Measurements from ENCODE around the gene PCF11. TPM values are rescaled to one million over a fixed set of nuclear protein-coding genes. Genes with fewer than 3 reads are reported as not detected.

The PCF11 gene
- total RNA-seq, 1 experiment from 2014 or later: 52.9 TPM

DNA sequence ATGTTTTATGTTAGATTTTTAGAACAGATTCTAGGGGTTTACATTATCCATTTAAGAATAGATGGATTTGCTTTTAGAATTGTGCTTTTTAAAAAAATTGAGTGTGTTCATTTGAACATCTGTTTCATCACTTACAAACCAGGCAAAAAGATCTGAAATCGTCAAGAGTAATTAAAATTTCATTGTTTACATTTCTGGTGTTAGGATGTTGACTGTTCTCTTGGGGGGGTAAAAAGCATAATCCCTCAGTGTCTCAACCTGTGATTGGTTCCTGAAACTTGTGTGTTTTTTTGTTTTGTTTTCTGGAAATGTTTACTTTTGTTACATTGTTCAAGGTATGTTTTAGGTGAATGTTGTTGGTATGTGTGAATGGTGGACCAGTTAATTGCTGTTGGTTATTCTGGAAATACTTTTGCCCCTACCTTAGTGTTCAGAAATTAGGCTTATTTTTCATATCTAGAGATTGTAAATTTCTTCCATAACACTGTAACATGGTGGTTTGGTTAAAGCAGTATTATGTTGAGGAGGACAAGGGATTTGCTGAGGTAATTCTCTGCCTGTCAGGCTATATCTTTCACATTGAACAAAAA, 4.8 kb downstream of the PCF11 start:
- Histone ChIP-seq H3K4me2 (peak overlapping the region; percentile 99), H3F3A (ENCODE audit: insufficient read depth, low read depth) (peaks cover 46% of the 10 kb centered on the region), H3K9me3 (ENCODE audit: insufficient read depth, low read depth) (no peaks in the 10 kb centered on the region), H3K27ac (peak overlapping the region; percentile 84; the same call in 1 of the 2 replicates), H3K79me2 (ENCODE audit: low read depth) (peaks cover 96% of the 10 kb centered on the region), H3K4me3 (peak overlapping the region; percentile 97; the same call in 1 of the 2 replicates), H3K27me3 (ENCODE audit: insufficient read depth, low read depth) (no peaks in the 10 kb centered on the region), H3K36me3 (ENCODE audit: low read depth) (peaks cover 62% of the 10 kb centered on the region), H3K9me2 (ENCODE audit: insufficient read depth) (no peaks in the 10 kb centered on the region), H2AFZ (no peak overlapping the region), H3K4me1 (replicated peaks; ENCODE audit: insufficient read depth) (peaks cover 32% of the 10 kb centered on the region), H4K20me1 (ENCODE audit: insufficient read depth) (peaks cover 59% of the 10 kb centered on the region)
- no TSS peak for BruUV-seq (replicated peaks)
- ChIA-PET CTCF (no interaction called here), POLR2A (ENCODE audit: unreplicated experiment) (interaction anchor here (0.8 kb wide), 1 partner anchor 124 kb away, joined by 8 read pairs; no protein-coding TSS in a partner anchor)
- no peak for DNase-seq
- intact Hi-C loops (cut with micrococcal nuclease; ENCODE audit: unreplicated experiment): loop anchor here (2.0 kb wide), 1 partner anchor 31 kb away; the partner anchor contains the start of gene ANKRD42
- TF ChIP-seq, protein P1, sequence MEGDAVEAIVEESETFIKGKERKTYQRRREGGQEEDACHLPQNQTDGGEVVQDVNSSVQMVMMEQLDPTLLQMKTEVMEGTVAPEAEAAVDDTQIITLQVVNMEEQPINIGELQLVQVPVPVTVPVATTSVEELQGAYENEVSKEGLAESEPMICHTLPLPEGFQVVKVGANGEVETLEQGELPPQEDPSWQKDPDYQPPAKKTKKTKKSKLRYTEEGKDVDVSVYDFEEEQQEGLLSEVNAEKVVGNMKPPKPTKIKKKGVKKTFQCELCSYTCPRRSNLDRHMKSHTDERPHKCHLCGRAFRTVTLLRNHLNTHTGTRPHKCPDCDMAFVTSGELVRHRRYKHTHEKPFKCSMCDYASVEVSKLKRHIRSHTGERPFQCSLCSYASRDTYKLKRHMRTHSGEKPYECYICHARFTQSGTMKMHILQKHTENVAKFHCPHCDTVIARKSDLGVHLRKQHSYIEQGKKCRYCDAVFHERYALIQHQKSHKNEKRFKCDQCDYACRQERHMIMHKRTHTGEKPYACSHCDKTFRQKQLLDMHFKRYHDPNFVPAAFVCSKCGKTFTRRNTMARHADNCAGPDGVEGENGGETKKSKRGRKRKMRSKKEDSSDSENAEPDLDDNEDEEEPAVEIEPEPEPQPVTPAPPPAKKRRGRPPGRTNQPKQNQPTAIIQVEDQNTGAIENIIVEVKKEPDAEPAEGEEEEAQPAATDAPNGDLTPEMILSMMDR (conservative IDR thresholded peaks at IDR 0.05): no peak

DNA sequence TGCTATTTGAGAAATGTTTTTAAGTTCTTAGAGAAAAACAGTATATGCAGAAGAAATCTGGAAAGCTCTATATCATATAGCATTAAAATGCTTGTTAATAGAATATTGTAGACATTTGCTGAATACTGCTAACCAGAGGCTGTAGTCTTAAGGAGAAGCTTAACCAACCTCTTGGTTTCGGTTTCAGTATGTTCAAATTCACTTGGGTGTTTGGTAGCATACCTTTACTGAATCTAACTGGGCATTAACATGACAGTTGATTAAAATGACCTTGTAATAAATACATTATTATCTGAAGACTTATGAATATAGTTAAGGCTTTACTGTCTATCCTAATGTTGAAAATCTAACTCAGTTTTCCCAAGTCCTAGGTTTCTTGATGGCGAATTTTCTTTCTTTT, 5.4 kb downstream of the PCF11 start:
- H3K4me2 ChIP-seq: peak overlapping the region; percentile 99; the same call in 1 of the 2 replicates
- peaks cover 69% of the 10 kb centered on the region for H3K36me3 ChIP-seq (ENCODE audit: low read depth)
- no peak overlapping the region for H3K27ac ChIP-seq
- H4K20me1 ChIP-seq (ENCODE audit: insufficient read depth): peaks cover 63% of the 10 kb centered on the region
- no peak for DNase-seq
- ChIA-PET POLR2A (ENCODE audit: unreplicated experiment) (no interaction called here), CTCF (no interaction called here)
- no peak overlapping the region for H3K4me3 ChIP-seq
- no TSS peak for BruUV-seq (replicated peaks)
- H3K4me1 ChIP-seq (replicated peaks; ENCODE audit: insufficient read depth): peaks cover 32% of the 10 kb centered on the region
- no peaks in the 10 kb centered on the region for H3K27me3 ChIP-seq (ENCODE audit: insufficient read depth, low read depth)
- no peaks in the 10 kb centered on the region for H3K9me2 ChIP-seq (ENCODE audit: insufficient read depth)
- no peak overlapping the region for H2AFZ ChIP-seq
- H3F3A ChIP-seq (ENCODE audit: insufficient read depth, low read depth): peaks cover 49% of the 10 kb centered on the region
- peaks cover 97% of the 10 kb centered on the region for H3K79me2 ChIP-seq (ENCODE audit: low read depth)
- TF ChIP-seq EZH2 (IDR thresholded peaks at IDR 0.05; ENCODE audit: low read depth): no peak
- TF ChIP-seq, protein P1 (conservative IDR thresholded peaks at IDR 0.05): no peak
- intact Hi-C loops (cut with micrococcal nuclease; ENCODE audit: unreplicated experiment): no loop called here
- no peaks in the 10 kb centered on the region for H3K9me3 ChIP-seq (ENCODE audit: insufficient read depth, low read depth)

DNA sequence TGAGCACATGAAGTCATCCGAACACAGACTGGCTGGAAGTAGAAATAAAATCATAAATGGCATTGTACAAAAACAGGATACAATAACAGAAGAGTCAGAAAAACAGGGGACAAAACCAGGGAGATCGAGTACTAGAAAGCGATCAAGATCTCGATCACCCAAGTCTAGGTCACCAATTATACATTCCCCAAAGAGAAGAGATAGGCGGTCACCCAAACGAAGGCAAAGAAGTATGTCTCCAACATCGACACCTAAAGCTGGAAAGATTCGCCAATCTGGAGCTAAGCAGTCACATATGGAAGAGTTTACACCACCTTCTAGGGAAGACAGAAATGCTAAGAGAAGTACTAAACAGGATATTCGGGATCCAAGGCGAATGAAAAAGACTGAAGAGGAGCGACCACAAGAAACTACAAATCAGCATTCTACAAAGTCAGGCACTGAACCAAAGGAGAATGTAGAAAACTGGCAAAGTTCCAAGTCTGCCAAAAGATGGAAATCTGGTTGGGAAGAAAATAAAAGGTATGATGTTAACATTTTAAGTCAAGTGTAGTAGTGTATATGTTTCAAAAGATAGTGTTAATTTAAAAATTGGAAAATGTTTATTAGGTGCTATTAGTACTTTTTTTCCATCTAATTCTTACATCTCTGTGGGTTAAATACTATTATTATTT, 9.4 kb downstream of the PCF11 start:
- Histone ChIP-seq H3K4me2 (no peak overlapping the region), H3K27ac (no peak overlapping the region), H3K4me3 (no peak overlapping the region), H3K4me1 (replicated peaks; ENCODE audit: insufficient read depth) (peaks cover 26% of the 10 kb centered on the region), H3K27me3 (ENCODE audit: insufficient read depth, low read depth) (no peaks in the 10 kb centered on the region), H3K9me3 (ENCODE audit: insufficient read depth, low read depth) (no peaks in the 10 kb centered on the region), H2AFZ (no peak overlapping the region), H4K20me1 (ENCODE audit: insufficient read depth) (peaks cover 53% of the 10 kb centered on the region), H3K79me2 (ENCODE audit: low read depth) (peaks cover 97% of the 10 kb centered on the region), H3K9me2 (ENCODE audit: insufficient read depth) (no peaks in the 10 kb centered on the region), H3K36me3 (ENCODE audit: low read depth) (peaks cover 83% of the 10 kb centered on the region), H3F3A (ENCODE audit: insufficient read depth, low read depth) (peaks cover 25% of the 10 kb centered on the region)
- ChIA-PET CTCF (no interaction called here), POLR2A (ENCODE audit: unreplicated experiment) (interaction anchor here (0.6 kb wide), 1 partner anchor 11 kb away, joined by 15 read pairs; no protein-coding TSS in a partner anchor)
- no TSS peak for BruUV-seq (replicated peaks)
- no peak for DNase-seq
- TF ChIP-seq EZH2 (IDR thresholded peaks at IDR 0.05; ENCODE audit: low read depth): no peak
- TF ChIP-seq, protein P1 (conservative IDR thresholded peaks at IDR 0.05): no peak
- intact Hi-C loops (cut with micrococcal nuclease; ENCODE audit: unreplicated experiment): no loop called here

All from PC-9 (cell line).